Measurements from ENCODE around the gene YOD1. TPM values are rescaled to one million over a fixed set of nuclear protein-coding genes. Genes with fewer than 3 reads are reported as not detected.
"Not testable (repeated sequence)": the region's sequence is repeated elsewhere in the genome, so short reads cannot be mapped to it uniquely, and the experiment has no call there.

The YOD1 gene
- total RNA-seq, 1 donor from 2014 or later: 15.2 TPM

DNA sequence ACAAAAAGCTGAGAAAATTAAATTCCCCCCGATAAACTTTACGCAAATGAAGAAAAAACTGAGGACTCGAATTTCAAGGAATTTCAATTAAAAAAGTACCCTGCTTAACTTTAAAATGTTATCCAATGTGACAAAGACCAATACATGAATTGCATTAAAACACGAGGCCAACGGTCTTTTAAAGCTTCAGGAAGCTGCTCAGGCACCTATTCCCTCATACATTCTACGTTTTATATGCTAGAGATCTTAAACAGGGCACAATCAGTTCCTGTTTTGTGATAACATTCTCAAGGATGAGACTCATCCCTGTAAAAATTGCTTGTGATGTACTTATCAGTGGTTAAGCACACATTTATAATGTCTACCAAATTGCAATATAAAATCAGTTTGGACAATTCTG lies 3.0 kb downstream of the YOD1 start:
- Mint-ChIP-seq H3K27me3 (ENCODE audit: low read depth) (peaks cover 4% of the 10 kb centered on the region), H3K36me3 (ENCODE audit: low read depth) (peaks cover 8% of the 10 kb centered on the region), H3K4me1 (peaks cover 48% of the 10 kb centered on the region), H3K27ac (ENCODE audit: unreplicated experiment) (no peak overlapping the region), H3K4me3 (peak overlapping the region; percentile 10), H3K9me3 (peaks cover 3% of the 10 kb centered on the region)
- no peak for DNase-seq (ENCODE audit: low read depth, low spot score)
- TF ChIP-seq, protein P1, sequence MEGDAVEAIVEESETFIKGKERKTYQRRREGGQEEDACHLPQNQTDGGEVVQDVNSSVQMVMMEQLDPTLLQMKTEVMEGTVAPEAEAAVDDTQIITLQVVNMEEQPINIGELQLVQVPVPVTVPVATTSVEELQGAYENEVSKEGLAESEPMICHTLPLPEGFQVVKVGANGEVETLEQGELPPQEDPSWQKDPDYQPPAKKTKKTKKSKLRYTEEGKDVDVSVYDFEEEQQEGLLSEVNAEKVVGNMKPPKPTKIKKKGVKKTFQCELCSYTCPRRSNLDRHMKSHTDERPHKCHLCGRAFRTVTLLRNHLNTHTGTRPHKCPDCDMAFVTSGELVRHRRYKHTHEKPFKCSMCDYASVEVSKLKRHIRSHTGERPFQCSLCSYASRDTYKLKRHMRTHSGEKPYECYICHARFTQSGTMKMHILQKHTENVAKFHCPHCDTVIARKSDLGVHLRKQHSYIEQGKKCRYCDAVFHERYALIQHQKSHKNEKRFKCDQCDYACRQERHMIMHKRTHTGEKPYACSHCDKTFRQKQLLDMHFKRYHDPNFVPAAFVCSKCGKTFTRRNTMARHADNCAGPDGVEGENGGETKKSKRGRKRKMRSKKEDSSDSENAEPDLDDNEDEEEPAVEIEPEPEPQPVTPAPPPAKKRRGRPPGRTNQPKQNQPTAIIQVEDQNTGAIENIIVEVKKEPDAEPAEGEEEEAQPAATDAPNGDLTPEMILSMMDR (conservative IDR thresholded peaks at IDR 0.05): no peak

DNA sequence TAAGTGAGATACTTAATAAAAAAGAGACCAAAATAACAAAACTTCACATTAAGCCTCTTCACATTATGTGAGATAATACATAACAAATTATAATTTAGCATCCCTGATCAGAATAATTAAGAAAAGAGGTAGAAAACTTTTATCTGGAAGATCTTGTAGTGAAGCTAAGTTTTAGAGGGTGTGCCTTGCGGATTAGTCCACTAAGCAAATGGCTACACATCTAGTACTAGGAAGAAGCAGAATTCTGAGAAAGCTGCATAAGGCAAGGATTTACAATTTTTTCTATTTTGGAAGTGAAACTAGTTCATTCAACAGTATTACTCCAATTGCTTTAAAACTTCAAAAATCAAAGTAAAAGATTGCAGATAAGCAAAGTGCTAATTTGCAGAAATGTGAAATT lies 3.5 kb downstream of the YOD1 start:
- H3K36me3 Mint-ChIP-seq (ENCODE audit: low read depth): peaks cover 9% of the 10 kb centered on the region
- TF ChIP-seq, protein P1 (conservative IDR thresholded peaks at IDR 0.05): no peak
- no peak for DNase-seq (ENCODE audit: low read depth, low spot score)
- no peaks in the 10 kb centered on the region for H3K27me3 Mint-ChIP-seq (ENCODE audit: low read depth)
- H3K4me3 Mint-ChIP-seq: peak overlapping the region; percentile 65
- peaks cover 45% of the 10 kb centered on the region for H3K4me1 Mint-ChIP-seq
- no peak overlapping the region for H3K27ac Mint-ChIP-seq (ENCODE audit: unreplicated experiment)
- peaks cover under 1% of the 10 kb centered on the region for H3K9me3 Mint-ChIP-seq

DNA sequence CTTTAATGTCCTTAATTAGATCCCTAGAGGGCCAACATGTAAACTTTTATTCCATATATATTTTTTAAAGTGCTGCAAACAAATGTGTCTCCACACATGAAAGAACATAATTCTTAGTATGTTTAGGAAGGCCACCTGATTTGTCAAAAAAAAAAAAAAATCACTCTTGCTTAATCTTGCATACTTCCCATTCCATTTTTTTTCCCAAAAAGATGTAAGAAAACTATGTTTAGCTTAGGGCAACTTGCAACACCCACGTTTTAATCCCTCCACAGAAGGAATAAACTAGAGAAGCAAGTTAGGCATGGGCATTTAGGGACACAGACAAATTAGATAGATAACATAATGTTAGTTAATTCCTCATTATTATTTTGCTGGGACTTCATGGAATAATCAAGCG lies 5.6 kb downstream of the YOD1 start:
- no peaks in the 10 kb centered on the region for H3K27me3 Mint-ChIP-seq (ENCODE audit: low read depth)
- peaks cover 32% of the 10 kb centered on the region for H3K4me1 Mint-ChIP-seq
- H3K36me3 Mint-ChIP-seq (ENCODE audit: low read depth): peaks cover 13% of the 10 kb centered on the region
- H3K4me3 Mint-ChIP-seq: no peak overlapping the region
- no peak overlapping the region for H3K27ac Mint-ChIP-seq (ENCODE audit: unreplicated experiment)
- no peak for DNase-seq (ENCODE audit: low read depth, low spot score)
- H3K9me3 Mint-ChIP-seq: peaks cover 5% of the 10 kb centered on the region
- TF ChIP-seq, protein P1 (conservative IDR thresholded peaks at IDR 0.05): no peak

DNA sequence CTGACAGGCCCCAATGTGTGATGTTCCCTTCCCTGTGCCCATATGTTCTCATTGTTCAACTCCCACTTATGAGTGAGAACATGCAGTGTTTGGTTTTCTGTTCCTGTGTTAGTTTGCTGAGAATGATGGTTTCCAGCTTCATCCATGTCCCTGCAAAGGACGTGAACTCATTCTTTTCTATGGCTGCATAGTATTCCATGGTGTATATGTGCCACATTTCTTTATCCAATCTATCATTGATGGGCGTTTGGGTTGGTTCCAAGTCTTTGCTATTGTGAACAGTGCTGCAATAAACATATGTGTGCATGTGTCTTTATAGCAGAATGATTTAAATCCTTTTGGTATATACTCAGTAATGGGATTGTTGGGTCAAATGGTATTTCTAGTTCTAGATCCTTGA lies 9.6 kb downstream of the YOD1 start:
- not testable (repeated sequence) for DNase-seq (ENCODE audit: low read depth, low spot score); H3K9me3 Mint-ChIP-seq; H3K4me3 Mint-ChIP-seq; H3K27me3 Mint-ChIP-seq (ENCODE audit: low read depth)
- Mint-ChIP-seq H3K36me3 (ENCODE audit: low read depth) (peaks cover 13% of the 10 kb centered on the region), H3K4me1 (peaks cover 14% of the 10 kb centered on the region), H3K27ac (ENCODE audit: unreplicated experiment) (peak overlapping the region; percentile 90)

DNA sequence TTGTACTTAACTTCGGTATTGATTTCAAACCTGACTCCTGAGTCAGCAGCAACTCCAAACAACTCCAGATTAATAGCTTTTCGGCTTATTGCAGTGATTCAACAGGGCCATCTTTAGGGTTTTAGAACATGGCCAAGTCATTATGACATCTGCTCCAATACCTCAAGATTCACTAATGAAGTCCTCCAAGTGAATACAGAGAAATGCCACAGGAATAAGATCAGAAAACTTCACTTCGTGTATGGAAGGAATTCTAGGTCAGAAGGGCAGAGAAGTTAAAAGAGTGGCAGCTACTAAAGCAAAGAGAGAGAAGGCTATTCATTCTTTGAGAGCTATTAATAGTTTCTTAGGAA lies 10.9 kb downstream of the YOD1 start:
- Mint-ChIP-seq H3K36me3 (ENCODE audit: low read depth) (peaks cover 8% of the 10 kb centered on the region), H3K9me3 (peaks cover 5% of the 10 kb centered on the region), H3K4me1 (peaks cover 9% of the 10 kb centered on the region), H3K27ac (ENCODE audit: unreplicated experiment) (no peak overlapping the region), H3K4me3 (peak overlapping the region; percentile 1), H3K27me3 (ENCODE audit: low read depth) (no peaks in the 10 kb centered on the region)
- TF ChIP-seq, protein P1 (conservative IDR thresholded peaks at IDR 0.05): no peak
- DNase-seq (ENCODE audit: low read depth, low spot score): no peak

DNA sequence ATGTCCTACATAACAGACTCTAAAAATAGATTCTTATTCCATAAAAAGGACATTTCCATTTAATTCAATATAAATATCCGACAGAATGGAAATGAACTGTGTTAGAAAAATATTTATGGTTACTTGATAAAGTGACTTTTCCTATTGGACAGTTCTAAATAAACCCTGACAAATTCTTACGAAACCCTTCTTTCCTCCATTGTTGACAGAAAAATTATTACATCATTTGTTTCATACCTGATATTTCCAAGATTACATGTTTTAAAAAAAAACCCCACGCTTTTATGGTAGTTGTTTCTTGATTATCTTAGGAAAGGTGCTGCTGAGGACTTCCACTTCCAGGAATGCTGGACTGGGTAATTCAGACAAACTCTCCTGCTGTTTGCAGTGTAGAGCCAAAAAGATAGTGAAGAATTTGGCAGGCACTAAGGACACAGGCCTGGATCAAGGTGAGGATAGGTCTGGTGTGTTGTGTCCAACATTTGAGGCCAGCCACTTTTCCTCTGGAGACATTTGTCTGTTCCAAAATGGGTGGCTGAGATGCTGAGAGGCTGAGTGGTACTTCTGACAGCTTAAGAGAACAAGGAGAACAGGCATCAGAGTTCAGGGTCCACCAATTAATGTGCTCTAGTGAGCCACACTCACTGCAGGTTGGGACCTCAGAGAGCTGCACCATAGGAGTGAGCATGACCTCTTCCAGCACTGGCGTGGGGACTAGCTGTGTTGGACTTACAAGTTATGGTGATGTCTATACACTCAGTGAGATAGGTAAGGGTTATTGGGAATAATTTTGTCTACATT lies 11.4 kb downstream of the YOD1 start:
- no peak for DNase-seq (ENCODE audit: low read depth, low spot score)
- Mint-ChIP-seq H3K4me1 (peaks cover 9% of the 10 kb centered on the region), H3K27ac (ENCODE audit: unreplicated experiment) (peak overlapping the region; percentile 10), H3K36me3 (ENCODE audit: low read depth) (peaks cover 8% of the 10 kb centered on the region), H3K27me3 (ENCODE audit: low read depth) (no peaks in the 10 kb centered on the region), H3K4me3 (peak overlapping the region; percentile 1), H3K9me3 (peaks cover 5% of the 10 kb centered on the region)
- TF ChIP-seq, protein P1 (conservative IDR thresholded peaks at IDR 0.05): no peak

Measured in neural crest cell (in vitro differentiated cells).